ENCODE measurements around the gene PRDX1.

The PRDX1 gene

GRCh38 chr1:45521413-45522323 lies at the start of gene PRDX1:
Gene PRDX1, minus strand, starts transcription at chr1:45521884. Its CDS starts 2,841 bp downstream, at chr1:45519043.
- DNase-seq (ENCODE audit: low spot score) = peak; percentile 98

DNA sequence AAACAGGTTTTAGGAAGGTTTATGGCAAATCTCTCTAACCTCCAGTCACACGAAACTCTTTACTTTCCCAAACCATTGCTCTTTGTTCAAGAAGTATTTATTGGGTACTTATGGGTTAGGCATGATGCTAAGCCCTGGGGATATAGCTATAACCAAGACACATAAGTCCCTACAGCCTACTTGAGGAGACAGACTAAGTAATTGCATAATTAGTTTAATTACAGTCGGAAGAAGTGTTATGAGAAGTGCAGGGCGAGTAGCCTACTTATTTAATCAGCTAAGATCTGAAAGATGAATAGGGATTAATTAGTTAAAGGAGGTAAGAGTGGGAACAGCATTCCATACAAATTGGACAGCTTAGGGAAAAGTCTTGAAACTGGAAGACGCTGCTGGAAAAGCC lies 48.9 kb upstream of the PRDX1 start:
- DNase-seq (ENCODE audit: low spot score) = no peak

- peak; percentile 79 for DNase-seq (ENCODE audit: low spot score)
Observed at GRCh38 chr1:45569962-45570581, 48.4 kb upstream of the PRDX1 start.

DNA sequence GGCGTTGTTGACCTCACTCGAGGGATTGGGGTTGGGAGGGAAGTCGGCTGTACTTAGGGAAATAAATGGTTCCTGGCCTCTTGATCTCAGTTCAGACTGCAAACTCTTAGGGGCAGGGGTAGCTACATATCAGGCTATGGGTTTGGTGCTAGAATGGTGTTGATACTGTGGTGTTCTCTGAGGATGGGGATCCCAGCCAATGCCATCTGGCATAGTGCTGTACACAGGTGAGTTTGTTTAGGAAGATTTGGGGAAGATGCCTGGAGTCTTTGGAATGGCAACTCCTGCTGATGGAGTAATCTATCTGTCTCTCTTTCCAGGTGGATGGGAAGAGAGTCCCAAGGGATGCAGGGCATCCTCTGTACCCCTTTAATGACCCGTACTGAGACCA lies 47.9 kb upstream of the PRDX1 start:
- DNase-seq (ENCODE audit: low spot score) = no peak

- DNase-seq (ENCODE audit: low spot score) = no peak
Observed at GRCh38 chr1:45568421-45568820, 46.7 kb upstream of the PRDX1 start.

DNA sequence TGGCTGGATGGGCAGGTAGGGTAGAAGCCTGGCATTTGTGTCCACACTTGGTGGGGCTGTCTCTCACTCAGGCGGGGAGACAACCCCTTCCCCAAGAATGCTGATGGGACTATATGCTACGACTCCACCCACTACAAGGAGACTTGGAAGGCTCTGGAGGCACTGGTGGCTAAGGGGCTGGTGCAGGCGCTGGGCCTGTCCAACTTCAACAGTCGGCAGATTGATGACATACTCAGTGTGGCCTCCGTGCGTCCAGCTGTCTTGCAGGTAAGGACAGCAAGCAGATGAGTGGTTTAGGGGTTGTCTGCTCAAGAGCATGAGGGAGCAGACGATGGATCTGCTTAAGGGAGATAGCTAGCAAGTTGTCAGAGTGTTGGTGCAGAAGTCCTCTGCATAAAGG lies 46.2 kb upstream of the PRDX1 start:
- no peak for DNase-seq (ENCODE audit: low spot score)

GRCh38 chr1:45566722-45567121 lies 45.0 kb upstream of the PRDX1 start:
- DNase-seq (ENCODE audit: low spot score) = no peak

- DNase-seq (ENCODE audit: low spot score) = no peak
Observed at GRCh38 chr1:45563843-45564242, 42.2 kb upstream of the PRDX1 start.

GRCh38 chr1:45557422-45557944 lies 35.8 kb upstream of the PRDX1 start:
- no peak for DNase-seq (ENCODE audit: low spot score)

- no peak for DNase-seq (ENCODE audit: low spot score)
Observed at GRCh38 chr1:45554198-45554597, 32.5 kb upstream of the PRDX1 start.

DNA sequence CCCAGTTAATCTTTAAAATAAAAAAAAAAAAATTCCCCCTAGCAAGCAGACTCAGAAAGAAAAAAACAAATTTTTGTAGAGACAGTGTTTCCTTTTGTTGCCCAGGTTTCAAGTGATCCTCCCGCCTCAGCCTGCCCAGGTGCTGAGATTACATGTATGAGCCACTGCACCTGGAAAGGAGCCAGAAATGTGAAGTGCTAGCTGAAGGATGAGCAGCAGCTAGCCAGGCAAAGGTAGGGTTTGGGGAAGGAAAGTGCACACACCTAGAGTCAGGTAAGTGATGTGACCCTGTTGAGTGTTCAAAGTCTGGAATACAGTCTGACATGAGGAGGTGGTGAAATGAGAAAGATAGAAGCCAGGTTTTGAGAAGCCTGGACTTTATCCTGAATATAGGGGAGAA lies 30.6 kb upstream of the PRDX1 start:
- DNase-seq (ENCODE audit: low spot score) = no peak

DNA sequence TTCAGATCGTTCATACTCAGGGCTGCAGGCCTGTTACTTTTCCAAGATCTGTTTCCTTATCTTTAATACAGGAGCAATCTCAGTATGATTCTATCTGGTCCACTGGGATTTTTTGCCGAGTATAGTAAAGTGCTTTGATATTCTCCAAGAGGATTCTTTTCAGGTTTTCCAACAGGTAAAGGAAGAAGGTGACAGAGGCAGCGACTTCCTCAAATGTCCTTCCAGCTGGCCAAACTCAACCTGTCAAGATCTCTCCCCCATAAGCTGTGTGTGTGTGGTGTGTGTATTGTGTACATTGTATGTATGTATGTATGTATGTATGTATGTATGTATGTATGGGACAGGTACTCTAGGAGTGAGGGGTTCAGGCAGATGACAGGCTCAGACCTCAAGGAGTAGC lies 30.0 kb upstream of the PRDX1 start:
- DNase-seq (ENCODE audit: low spot score) = no peak

- DNase-seq (ENCODE audit: low spot score) = peak; percentile 83
Observed at GRCh38 chr1:45550401-45551351, 29.0 kb upstream of the PRDX1 start, which contains the start of gene AKR1A1. Gene AKR1A1, plus strand, starts transcription at chr1:45550826. Its CDS starts 10,969 bp downstream, at chr1:45561795.

DNA sequence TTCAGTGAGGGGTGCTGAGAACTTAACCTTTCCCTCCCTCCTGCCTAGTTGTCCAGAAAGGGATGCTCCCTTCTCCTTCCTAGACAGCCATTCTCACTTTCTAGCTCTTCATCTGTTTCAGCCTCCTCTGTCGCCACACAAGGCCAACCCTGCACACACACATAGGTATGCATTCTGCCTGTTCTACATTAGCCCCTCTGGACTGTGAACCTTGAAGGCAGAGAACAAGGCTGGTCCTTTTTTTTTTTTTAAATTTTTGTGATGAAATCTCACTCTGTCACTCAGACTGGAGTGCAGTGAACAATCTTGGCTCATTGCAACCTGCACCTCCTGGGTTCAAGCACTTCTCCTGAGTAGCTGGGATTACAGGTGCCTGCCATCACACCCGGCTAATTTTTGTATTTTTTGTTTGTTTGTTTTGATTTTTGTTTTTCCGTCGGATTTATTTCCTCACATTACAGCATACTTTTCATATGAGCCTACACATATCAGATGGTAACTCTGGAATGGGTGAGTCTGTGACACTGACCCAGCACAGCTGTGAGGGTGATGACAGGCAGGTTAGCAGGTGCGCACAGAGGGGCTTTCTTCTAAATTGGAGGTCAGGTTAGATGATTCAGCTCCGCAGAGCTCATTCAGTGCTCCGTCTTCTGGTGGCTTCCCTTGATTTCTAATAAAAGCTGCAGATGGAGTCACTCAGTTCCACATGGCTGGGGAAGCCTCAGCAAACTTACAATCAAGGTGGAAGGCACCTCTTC lies 24.0 kb upstream of the PRDX1 start:
- no peak for DNase-seq (ENCODE audit: low spot score)

GRCh38 chr1:45545019-45545493 lies 23.4 kb upstream of the PRDX1 start:
- DNase-seq (ENCODE audit: low spot score) = no peak

DNA sequence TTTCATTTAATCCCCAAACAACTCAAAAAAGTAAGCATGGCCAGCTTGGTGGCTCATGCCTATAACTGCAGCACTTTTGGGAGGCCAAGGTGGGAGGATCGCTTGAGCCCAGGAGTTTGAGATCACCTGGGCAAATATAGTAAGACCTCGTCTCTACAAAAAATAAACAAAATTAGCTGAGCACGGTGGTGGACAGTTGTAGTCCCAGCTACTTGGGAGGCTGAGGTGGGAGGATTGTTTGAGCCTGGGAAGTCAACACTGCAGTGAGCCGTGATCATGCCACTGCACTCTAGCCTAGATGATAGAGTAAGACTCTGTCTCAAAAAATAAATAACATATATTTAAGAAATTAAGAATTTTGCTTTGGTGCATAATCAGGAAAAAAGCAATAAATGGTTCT lies 22.8 kb upstream of the PRDX1 start:
- DNase-seq (ENCODE audit: low spot score) = no peak

GRCh38 chr1:45543581-45544417 lies 22.1 kb upstream of the PRDX1 start:
- DNase-seq (ENCODE audit: low spot score) = peak; percentile 62

GRCh38 chr1:45542591-45542990 lies 20.9 kb upstream of the PRDX1 start:
- no peak for DNase-seq (ENCODE audit: low spot score)

- DNase-seq (ENCODE audit: low spot score) = no peak
Observed at GRCh38 chr1:45541193-45541592, 19.5 kb upstream of the PRDX1 start.

GRCh38 chr1:45536886-45537285 lies 15.2 kb upstream of the PRDX1 start:
- DNase-seq (ENCODE audit: low spot score) = no peak
